ENCODE measurements around the gene ETFA. TPM values are rescaled to one million over a fixed set of nuclear protein-coding genes. Genes with fewer than 3 reads are reported as not detected.

The ETFA gene
- total RNA-seq (2014; rRNA removed; shearing (Covaris generic)): 234 and 273 TPM in 2 replicates

GRCh38 chr15:76311100-76311953, at the start of gene ETFA:
ETFA (minus strand) TSS chr15:76311469; CDS start chr15:76311388, 81 bp downstream.
- peak; percentile 90 for DNase-seq (ENCODE audit: low spot score)
- in situ Hi-C loops (cut with HindIII; ENCODE audit: low sequenced_read_pairs): no loop called here

DNA sequence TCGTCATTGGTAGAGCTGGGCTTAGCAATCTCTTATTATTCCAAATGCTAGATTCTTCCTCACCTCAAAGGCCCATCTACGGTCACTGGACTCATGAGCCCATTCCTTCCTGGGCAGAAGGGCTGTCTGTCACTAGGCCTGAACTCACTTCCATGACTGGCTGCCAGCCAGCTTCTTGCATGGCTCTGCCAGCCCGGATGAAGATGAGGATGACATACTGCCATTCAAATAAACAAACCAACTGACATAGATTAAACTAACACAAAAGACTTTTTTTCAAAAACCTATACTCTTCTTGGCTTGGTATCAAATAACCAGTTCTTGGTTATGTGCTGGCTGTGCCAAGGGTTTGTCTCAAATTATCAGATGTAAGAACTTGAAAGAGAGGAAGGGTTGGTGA, 49.1 kb upstream of the ETFA start:
- in situ Hi-C loops (cut with HindIII; ENCODE audit: low sequenced_read_pairs): no loop called here
- no peak for DNase-seq (ENCODE audit: low spot score)

DNA sequence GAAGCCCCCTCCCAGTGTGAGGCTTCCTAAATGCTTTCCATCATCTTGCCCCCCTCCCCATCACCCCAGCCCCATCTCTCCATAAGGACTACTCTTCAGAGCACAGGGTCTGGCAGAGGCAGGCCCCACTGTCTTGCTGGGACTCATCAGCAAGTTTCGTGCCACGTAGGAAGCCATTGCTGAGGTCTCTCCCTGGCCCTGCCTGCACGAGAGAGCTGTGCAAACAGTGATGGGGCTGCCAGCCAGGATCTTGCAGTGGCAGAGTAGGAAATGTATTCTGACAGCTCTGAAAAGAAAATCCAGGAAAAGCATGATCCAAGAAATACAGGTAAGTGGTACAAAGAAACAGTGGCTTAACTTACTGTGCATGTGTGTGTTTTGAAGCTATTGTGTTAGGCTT, 47.9 kb upstream of the ETFA start:
- in situ Hi-C loops (cut with HindIII; ENCODE audit: low sequenced_read_pairs): no loop called here
- no peak for DNase-seq (ENCODE audit: low spot score)

DNA sequence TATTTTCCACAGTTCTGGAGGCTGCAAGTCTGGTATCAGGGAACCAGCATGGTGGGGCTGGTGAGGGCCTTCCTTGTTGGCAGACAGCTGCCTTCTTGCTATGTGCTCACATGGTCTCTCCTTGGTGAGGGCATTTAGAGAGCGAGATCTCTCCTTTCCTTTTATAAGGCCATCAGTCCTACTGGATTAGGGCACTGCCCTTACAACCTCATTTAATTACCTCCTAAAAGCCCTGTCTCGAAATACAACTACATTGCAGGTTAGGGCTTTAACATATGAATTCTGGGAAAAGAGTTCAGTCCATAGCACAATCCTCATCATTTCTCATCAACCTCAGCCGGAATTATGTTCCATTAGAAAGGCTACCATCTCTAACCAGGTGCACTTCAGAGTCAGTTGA, 47.2 kb upstream of the ETFA start:
- DNase-seq (ENCODE audit: low spot score): no peak
- in situ Hi-C loops (cut with HindIII; ENCODE audit: low sequenced_read_pairs): no loop called here

- DNase-seq (ENCODE audit: low spot score): no peak
- in situ Hi-C loops (cut with HindIII; ENCODE audit: low sequenced_read_pairs): no loop called here
Observed at GRCh38 chr15:76354823-76355440, 43.7 kb upstream of the ETFA start.

DNA sequence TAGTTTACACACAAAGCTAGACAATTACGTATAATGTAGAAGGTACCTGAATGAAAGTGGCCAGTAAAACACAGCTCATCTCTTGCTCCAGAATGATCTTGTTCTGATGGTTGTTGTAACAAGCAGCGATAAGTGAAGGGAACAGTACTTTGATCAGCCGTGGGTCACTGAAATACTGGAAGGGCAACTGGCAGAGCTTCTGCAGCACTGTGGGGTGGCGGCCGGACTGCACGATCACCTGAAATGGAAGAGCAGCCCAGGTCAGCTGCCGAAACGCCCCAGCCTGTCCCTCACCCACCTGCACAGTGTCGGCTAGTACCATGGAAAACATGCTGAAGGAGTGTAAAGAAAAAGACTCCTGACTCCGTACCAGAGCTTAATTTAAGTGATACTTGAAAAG, 42.6 kb upstream of the ETFA start:
- in situ Hi-C loops (cut with HindIII; ENCODE audit: low sequenced_read_pairs): no loop called here
- no peak for DNase-seq (ENCODE audit: low spot score)

DNA sequence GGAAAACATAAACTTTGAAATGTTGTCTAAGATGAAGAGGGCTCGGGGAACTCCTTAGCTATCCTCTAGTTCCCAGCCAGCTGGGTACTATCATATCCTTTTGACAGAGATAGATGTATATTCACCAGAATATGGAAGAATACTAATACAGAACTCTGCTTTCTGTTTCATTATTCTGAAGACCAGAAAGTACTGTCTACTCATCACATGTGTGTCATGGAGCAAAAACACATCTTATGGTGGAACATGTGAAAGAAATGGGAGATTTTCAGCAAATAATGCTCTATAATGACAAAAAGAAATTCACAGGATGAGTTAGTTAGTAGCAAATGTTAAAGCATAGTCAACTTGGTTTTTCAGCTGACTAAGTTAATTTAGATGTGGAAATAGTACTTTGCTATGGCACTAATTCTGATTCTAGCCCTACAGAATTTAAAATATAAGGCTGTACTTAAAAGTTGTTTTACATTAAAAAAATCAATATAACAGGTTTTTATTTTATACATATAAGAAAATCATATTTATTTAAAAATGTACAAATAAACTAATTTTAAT, 41.8 kb upstream of the ETFA start:
- no peak for DNase-seq (ENCODE audit: low spot score)
- in situ Hi-C loops (cut with HindIII; ENCODE audit: low sequenced_read_pairs): no loop called here

GRCh38 chr15:76349301-76350070, 38.2 kb upstream of the ETFA start:
- in situ Hi-C loops (cut with HindIII; ENCODE audit: low sequenced_read_pairs): no loop called here
- DNase-seq (ENCODE audit: low spot score): no peak

DNA sequence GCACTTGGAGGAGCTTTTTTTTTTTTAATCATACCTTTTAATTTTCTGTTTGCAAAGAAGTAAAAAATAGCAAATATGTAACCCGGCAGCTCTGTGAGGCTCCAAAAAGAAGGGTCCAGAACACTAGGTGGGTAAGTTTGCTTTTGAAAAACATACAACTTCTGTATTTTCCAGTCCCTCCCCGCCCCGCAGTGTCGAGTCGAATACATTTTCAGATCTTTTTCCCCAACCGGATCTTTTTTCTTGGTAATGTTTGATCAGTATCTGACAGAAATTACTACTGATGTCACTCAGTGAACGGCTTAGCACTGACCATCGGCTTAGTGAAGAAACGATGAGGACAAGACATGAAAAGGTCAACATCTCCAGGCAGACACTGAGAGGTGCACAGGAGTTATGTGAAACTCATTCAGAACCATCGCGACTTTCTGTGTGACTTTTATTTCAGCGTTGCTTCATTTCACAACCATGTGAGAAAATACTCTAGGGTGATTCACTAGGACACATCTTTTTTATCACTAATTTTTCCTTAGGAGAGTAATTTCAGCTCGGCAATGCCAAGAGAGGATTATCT, 36.3 kb upstream of the ETFA start:
- in situ Hi-C loops (cut with HindIII; ENCODE audit: low sequenced_read_pairs): no loop called here
- no peak for DNase-seq (ENCODE audit: low spot score)

DNA sequence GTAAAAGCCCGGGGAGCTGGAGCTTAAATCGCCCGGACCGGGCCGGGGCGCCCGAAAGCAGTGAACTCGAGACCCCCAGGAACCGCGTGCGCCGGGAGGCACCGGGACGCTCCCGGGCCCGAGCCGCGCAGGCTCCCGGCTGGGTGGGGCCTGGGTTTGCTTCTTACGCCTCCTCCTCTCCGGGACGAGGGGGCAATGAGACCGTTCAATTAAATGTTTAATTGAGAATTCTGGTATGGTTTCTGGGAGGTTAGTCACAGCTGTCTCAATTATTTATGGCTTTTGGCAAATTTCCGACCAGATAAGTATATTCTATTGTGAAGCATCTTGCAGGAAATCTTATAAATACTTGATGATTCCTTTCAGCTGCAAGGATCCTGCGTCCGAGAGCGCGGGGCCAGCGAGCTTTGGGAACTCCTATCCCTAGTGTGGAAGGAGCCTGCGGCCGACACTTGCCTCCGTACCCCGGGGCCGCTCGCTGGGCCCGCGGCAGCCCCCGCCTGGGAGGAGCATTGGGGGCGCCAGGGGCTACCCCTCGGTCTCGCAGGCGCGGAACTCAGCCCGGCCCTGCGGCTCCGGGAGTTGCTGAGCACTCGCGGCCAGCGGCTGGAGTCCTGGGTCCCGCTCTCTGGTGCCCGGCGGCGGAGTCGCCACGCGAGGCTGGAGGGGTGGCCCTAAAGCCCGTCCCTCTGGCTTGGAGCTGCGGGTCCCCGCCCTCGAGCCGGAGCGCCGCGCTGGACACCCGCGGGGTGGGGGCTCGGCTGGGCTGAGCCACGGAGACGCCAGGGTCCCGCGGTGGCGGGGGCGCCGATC, 35.6 kb upstream of the ETFA start:
- in situ Hi-C loops (cut with HindIII; ENCODE audit: low sequenced_read_pairs): no loop called here
- DNase-seq (ENCODE audit: low spot score): no peak

DNA sequence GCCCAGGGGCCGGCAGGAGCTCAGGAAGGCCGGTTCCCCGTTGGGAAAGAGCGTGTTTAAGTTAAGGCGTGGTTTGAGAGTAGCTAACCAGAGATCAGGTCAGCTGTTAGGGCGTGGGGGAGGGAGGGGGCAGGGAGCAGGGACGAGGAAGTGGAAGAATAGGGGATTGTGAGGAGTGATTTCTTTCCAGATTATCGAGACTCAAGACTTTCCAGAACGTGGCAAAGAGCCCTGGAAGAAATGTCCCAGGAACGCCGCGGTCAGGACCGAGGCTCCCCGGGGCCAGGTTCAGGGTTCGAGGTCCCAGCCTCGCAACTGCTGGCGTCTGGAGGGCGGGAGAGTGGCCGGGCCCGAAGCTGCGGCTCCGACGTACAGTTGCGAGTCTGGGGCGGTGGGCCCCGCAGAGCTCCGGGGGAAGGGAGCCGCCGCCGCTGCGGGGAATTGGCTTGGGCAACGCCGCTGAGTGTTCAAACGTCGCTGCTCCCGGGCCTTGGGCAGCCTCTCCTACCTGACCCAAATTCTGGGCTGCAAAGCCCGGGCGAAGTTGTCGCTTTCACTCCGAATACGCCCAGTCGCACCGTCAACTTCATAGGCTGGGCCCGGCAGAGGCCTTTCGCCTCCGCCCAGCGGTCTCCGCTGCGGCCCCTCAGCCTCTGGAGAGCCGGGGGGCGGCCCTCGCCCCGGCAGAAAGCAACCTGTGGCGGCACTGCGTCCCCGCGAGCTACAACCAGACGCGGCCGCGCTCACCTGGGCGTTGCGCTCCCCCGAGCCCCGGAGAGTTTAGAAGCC, 34.8 kb upstream of the ETFA start:
- no peak for DNase-seq (ENCODE audit: low spot score)
- in situ Hi-C loops (cut with HindIII; ENCODE audit: low sequenced_read_pairs): no loop called here

GRCh38 chr15:76345583-76345879, 34.3 kb upstream of the ETFA start:
- in situ Hi-C loops (cut with HindIII; ENCODE audit: low sequenced_read_pairs): no loop called here
- no peak for DNase-seq (ENCODE audit: low spot score)

DNA sequence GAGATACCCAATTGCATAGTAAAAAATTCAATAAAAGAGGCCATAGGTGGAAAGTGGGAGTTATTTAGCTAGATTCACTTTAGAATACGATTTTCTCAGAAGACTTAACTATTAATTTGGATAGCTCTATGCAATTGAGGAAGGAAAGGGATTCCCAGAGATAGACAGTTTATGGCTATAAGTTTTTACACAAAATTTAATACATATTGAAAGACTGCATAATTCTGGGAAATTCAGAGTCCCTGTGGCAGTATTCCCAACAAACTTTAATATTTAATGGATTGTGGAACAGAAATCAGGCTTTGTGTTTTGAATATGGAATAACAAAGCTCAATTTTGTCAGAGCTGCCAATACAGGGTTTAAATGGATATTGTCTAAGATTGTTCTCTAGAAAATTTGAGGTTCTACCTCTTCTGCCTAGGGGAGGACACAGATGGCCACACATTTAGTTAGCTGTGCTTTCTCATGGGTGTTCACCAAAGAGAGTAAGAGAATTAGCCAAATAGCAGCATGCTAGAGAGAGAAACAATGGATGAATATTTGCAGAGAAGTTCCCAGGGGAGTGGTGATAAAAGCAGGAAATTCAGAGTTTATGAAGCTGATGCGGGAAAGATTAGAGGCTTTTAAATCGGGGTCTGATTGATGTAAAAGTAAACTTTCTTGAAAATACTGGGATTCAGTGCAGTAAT, 33.8 kb upstream of the ETFA start:
- no peak for DNase-seq (ENCODE audit: low spot score)
- in situ Hi-C loops (cut with HindIII; ENCODE audit: low sequenced_read_pairs): no loop called here

GRCh38 chr15:76343313-76343996, 32.2 kb upstream of the ETFA start:
- no peak for DNase-seq (ENCODE audit: low spot score)
- in situ Hi-C loops (cut with HindIII; ENCODE audit: low sequenced_read_pairs): no loop called here

- in situ Hi-C loops (cut with HindIII; ENCODE audit: low sequenced_read_pairs): no loop called here
- no peak for DNase-seq (ENCODE audit: low spot score)
Observed at GRCh38 chr15:76342382-76343201, 31.3 kb upstream of the ETFA start.

DNA sequence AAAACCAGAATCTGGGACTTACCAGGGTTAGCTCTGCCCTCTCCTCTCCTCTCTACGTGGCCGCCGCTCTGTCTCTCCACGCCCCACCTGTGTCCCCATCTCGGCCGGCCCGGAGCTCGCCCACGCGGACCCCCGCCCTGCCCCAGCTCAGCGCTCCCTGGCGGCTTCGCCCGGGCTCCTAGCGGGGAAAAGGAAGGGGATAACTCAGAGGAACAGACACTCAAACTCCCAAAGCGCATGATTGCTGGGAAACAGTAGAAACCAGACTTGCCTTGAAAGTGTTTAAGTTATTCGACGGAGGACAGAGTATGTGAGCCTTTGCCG, 30.8 kb upstream of the ETFA start:
- in situ Hi-C loops (cut with HindIII; ENCODE audit: low sequenced_read_pairs): no loop called here
- DNase-seq (ENCODE audit: low spot score): no peak

All from G401 (cell line).